Right kidney (tissue), 1 donor: Measurements from ENCODE around the gene GRB10.
"Not testable (repeated sequence)": the region's sequence is repeated elsewhere in the genome, so short reads cannot be mapped to it uniquely, and the experiment has no call there.

ENCODE experiments used
- DNase-seq: peaks from one replicate; pipeline ENCODE4 v3.0.0-alpha.2; 2016

GRB10 gene

DNA sequence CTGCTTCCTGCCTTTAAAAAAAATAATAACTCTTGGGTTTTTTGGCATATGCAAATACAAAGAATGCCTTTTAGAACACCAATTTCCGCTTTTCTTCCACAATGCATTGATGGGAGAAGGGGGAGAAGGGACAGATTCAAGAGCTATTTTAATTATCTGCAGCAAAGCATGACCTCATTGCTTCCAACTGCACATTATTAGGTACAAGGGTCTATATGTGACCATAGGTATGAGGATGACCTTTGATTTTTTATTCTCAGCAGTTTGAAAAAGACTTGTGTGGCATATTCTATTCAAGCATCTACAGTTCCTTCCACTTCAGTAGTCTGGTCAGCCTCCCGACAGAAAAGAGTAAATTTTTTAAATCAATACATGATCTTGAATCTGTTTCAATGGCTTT lies 39.7 kb downstream of the GRB10 start:
- no peak for DNase-seq

GRCh38 chr7:50742401-50742800 lies 40.3 kb downstream of the GRB10 start:
- DNase-seq: no peak

DNA sequence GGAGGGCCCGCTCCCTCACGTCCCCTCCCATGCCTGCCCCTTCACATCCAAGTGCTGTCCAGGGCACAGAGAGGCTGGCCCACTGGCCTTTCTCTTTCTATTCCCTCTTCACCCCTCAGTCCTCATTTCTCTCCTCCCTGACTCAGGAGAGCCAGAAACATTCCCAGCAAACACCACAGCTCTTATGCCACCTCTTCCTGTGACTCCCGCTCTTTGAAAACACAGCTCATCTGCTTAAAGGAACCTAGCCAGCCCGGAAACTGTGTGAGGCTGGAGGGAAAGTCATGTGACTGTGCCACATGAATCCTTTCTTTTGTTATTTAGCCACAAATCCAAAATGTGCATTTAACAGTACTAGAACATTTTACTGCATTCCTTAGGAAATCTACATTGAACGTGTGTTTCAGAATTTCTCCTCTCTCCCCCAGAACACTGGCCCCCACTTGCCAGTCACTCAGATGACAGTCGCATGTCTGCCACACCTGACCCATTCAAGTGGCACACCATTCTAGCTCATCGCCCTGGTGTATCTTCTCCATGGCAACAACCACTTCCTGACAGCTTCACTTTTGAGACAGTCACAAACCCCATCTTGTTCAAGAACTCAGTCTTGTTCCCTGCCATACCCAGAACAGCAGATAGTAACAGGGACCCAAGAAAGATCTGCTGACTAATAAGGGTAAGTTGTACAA lies 42.8 kb downstream of the GRB10 start:
- DNase-seq: no peak

GRCh38 chr7:50738932-50739331 lies 43.8 kb downstream of the GRB10 start:
- no peak for DNase-seq

GRCh38 chr7:50735836-50736235 lies 46.9 kb downstream of the GRB10 start:
- not testable (repeated sequence) for DNase-seq

GRCh38 chr7:50735333-50735732 lies 47.4 kb downstream of the GRB10 start:
- no peak for DNase-seq

DNA sequence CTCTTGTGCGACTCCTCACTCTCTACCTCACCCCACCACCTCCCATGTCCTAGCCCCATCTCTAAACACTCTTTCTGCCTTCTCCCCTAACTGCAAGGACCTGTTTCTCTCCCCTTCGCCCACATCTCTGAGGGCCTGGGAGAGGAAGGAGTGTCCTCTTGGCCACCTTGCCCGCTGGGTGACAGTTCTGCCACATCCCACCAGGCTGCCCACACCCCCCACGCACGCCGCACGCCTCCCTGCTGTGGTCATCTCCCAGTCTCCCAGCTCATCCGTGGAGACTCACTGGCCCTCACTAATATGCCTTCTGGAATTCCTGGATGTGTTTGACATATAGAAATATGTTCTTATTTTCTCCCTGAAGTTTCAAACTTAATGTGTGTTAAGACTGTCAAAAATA lies 48.5 kb downstream of the GRB10 start:
- no peak for DNase-seq

- DNase-seq: no peak
Observed at GRCh38 chr7:50733552-50733951, 49.1 kb downstream of the GRB10 start.

- DNase-seq: no peak
Observed at GRCh38 chr7:50731703-50732582, 50.8 kb downstream of the GRB10 start.

- no peak for DNase-seq
Observed at GRCh38 chr7:50730446-50731400, 52.0 kb downstream of the GRB10 start.

DNA sequence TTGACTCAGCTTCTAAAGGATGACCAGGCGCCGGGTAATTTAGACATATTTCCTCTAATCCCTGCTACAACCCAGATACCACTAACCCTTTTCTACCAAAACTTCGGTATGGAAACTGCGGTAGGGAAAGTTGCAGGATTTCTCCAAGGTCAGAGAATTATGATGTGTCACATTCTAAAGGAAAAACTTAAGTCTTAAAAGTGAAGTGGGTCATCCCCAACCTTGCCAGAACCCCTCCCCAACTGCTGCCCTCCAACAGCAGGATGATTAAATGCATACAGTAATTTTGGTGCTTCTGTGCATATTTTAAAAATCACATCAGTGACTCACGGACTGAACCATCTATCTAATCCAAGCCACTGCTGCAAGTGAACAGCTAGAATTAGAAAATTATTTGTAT lies 52.7 kb downstream of the GRB10 start:
- no peak for DNase-seq

- no peak for DNase-seq
Observed at GRCh38 chr7:50728184-50728583, 54.5 kb downstream of the GRB10 start.

GRCh38 chr7:50727711-50728110 lies 55.0 kb downstream of the GRB10 start:
- DNase-seq: no peak

DNA sequence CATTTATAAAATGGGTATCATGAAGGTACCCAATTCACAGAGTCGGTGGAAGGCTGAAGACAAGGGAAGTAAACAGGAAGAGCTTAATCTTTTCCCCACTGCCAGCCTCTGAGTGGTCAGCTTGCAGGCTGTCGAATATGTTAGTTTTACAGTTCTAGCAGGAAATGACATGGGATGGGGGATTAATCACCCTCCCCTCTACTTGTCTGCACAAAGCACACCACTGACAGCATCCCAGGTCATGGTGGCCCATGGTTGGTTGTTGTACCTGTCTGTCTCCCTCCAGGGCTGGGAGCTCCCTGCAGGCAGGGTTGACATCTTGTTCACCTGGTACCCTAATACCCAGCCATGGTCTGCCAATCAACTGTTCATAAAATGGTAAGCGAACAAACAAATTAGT lies 55.6 kb downstream of the GRB10 start:
- no peak for DNase-seq

DNA sequence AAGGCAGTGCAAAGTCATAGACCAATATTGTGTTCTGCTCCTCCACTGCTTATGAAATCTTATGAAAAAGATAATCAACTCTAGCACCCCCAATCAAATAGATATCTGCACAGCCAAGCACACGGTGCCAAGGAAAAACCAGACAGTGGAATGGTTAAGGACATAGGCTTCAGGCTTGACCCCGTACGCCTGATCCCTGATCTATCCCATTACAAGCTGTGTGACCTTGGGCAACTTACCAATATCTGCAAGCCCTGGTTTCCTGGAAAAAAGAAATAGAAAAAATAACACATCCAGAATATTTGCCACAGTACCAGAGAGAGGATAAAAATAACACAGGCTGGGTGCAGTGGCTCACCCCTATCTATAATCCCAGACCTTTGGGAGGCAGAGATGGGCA lies 56.9 kb downstream of the GRB10 start:
- no peak for DNase-seq

GRCh38 chr7:50724526-50725520 lies 57.9 kb downstream of the GRB10 start:
- no peak for DNase-seq

- no peak for DNase-seq
Observed at GRCh38 chr7:50723888-50724287, 58.8 kb downstream of the GRB10 start.

GRCh38 chr7:50723173-50723572 lies 59.5 kb downstream of the GRB10 start:
- DNase-seq: no peak

GRCh38 chr7:50721661-50722259 lies 60.9 kb downstream of the GRB10 start:
- no peak for DNase-seq

GRCh38 chr7:50721160-50721559 lies 61.5 kb downstream of the GRB10 start:
- no peak for DNase-seq

- DNase-seq: no peak
Observed at GRCh38 chr7:50720295-50720694, 62.4 kb downstream of the GRB10 start.
